ENCODE results near the gene UBXN4. TPM values are rescaled to one million over a fixed set of nuclear protein-coding genes. Genes with fewer than 3 reads are reported as not detected.

Gene UBXN4
- total RNA-seq, 1 experiment from 2014 or later, result 69.7 TPM

GRCh38 chr2:135740206-135740605 is 1.4 kb upstream of the UBXN4 start:
- POLR2A ChIA-PET, result no interaction called here
- intact Hi-C loops (cut with micrococcal nuclease), result no loop called here

GRCh38 chr2:135741043-135741394 is 636 bp upstream of the UBXN4 start:
- intact Hi-C loops (cut with micrococcal nuclease), result no loop called here
- CTCF ChIA-PET, result interaction anchor here (0.7 kb wide), 2 partner anchors 9 to 15 kb away, joined by 3 read pairs; no protein-coding TSS in a partner anchor

More at GRCh38 chr2:135740206-135740605, 1.4 kb upstream of the UBXN4 start:
- CTCF ChIA-PET, result no interaction called here
- Histone ChIP-seq H3K36me3 (ENCODE audit: control insufficient read depth in 1 of 2, insufficient read depth in 2 of 2, low read length in 2 of 2) (no peaks in the 10 kb centered on the region; a peak in 1 of 4 replicates), H3K27ac (ENCODE audit: low read depth, low read length) (no peak overlapping the region), H3K9me3 (ENCODE audit: control insufficient read depth in 1 of 2, insufficient read depth in 1 of 2, low read depth in 1 of 2, low read length in 2 of 2) (no peaks in the 10 kb centered on the region), H3K9me2 (ENCODE audit: insufficient read depth) (no peaks in the 10 kb centered on the region), H3K4me3 (replicated peaks in 1 of 2; ENCODE audit: low read depth in 1 of 2, low read length in 2 of 2) (no peak overlapping the region), H4K20me1 (ENCODE audit: insufficient read depth) (no peaks in the 10 kb centered on the region), H3K79me2 (ENCODE audit: insufficient read depth, low read length) (peaks cover 34% of the 10 kb centered on the region), H3K27me3 (ENCODE audit: insufficient read depth, low read length) (no peaks in the 10 kb centered on the region), H3K9ac (ENCODE audit: low read length) (no peak overlapping the region), H2AFZ (ENCODE audit: low read depth, low read length, poor library complexity, severe bottlenecking) (peak overlapping the region; percentile 92), H3K4me1 (ENCODE audit: control insufficient read depth in 1 of 2, insufficient read depth in 2 of 2, low read length in 2 of 2) (peaks cover 6 to 15% of the 10 kb centered on the region in 2 experiments; a peak in 3 of 4 replicates), H3K4me2 (ENCODE audit: low read length) (no peak overlapping the region)
- no TSS peak for BruUV-seq (replicated peaks)
- no peak for TF ChIP-seq SIN3A (IDR thresholded peaks at IDR 0.05; ENCODE audit: low read depth)
- TF ChIP-seq CBX3 (IDR thresholded peaks at IDR 0.05; ENCODE audit: low read depth), result no peak
- no peak for TF ChIP-seq EZH2 (IDR thresholded peaks at IDR 0.05)
- TF ChIP-seq EGR1 (IDR thresholded peaks at IDR 0.05; ENCODE audit: low read depth), result no peak
- TF ChIP-seq EZH2phosphoT487 (IDR thresholded peaks at IDR 0.05; ENCODE audit: borderline replicate concordance), result no peak
- no peak for TF ChIP-seq POLR2A (IDR thresholded peaks at IDR 0.05; ENCODE audit: borderline replicate concordance, extremely low read depth, insufficient read depth, insufficient read length)
- RAD21 ChIA-PET (ENCODE audit: low non-redundant PET in 1 of 2, low total read pairs in 2 of 2, uncharacterized antibody in 2 of 2, unreplicated experiment in 2 of 2), result no interaction called here
- ATAC-seq (no peak), DNase-seq (ENCODE audit: low read depth, low spot score) (no peak)

More at GRCh38 chr2:135741043-135741394, 636 bp upstream of the UBXN4 start:
- Histone ChIP-seq H3K27ac (ENCODE audit: low read depth, low read length) (no peak overlapping the region), H2AFZ (ENCODE audit: low read depth, low read length, poor library complexity, severe bottlenecking) (peak overlapping the region; percentile 92), H3K4me3 (replicated peaks in 1 of 2; ENCODE audit: low read depth in 1 of 2, low read length in 2 of 2) (no peak overlapping the region), H3K9me3 (ENCODE audit: control insufficient read depth in 1 of 2, insufficient read depth in 1 of 2, low read depth in 1 of 2, low read length in 2 of 2) (no peaks in the 10 kb centered on the region), H3K4me2 (ENCODE audit: low read length) (0 out of 2 replicates have a peak overlapping the region, but pooled peaks have one; percentile 17), H3K36me3 (ENCODE audit: control insufficient read depth in 1 of 2, insufficient read depth in 2 of 2, low read length in 2 of 2) (no peaks in the 10 kb centered on the region; a peak in 2 of 4 replicates), H3K9me2 (ENCODE audit: insufficient read depth) (no peaks in the 10 kb centered on the region), H3K9ac (ENCODE audit: low read length) (no peak overlapping the region), H3K27me3 (ENCODE audit: insufficient read depth, low read length) (no peaks in the 10 kb centered on the region), H4K20me1 (ENCODE audit: insufficient read depth) (no peaks in the 10 kb centered on the region), H3K79me2 (ENCODE audit: insufficient read depth, low read length) (peaks cover 42% of the 10 kb centered on the region), H3K4me1 (ENCODE audit: control insufficient read depth in 1 of 2, insufficient read depth in 2 of 2, low read length in 2 of 2) (peaks cover 6 to 18% of the 10 kb centered on the region in 2 experiments; a peak in 3 of 4 replicates)
- no peak for TF ChIP-seq SP1 (IDR thresholded peaks at IDR 0.05; ENCODE audit: low read depth)
- DNase-seq (ENCODE audit: low read depth, low spot score) (no peak), ATAC-seq (no peak)
- BruUV-seq (replicated peaks), result no TSS peak
- ChIA-PET RAD21 (ENCODE audit: low non-redundant PET in 1 of 2, low total read pairs in 2 of 2, uncharacterized antibody in 2 of 2, unreplicated experiment in 2 of 2) (interaction anchor here in 1 of 2 experiments (0.7 kb wide), 1 partner anchor 646 kb away, joined by 8 read pairs; no protein-coding TSS in a partner anchor), POLR2A (no interaction called here)
